Colonic mucosa (tissue), 4 donors: ENCODE data around the gene MAS1. TPM values are rescaled to one million over a fixed set of nuclear protein-coding genes. Genes with fewer than 3 reads are reported as not detected.

Experiments
- DNase-seq: peaks from one replicate; pipeline ENCODE4 v3.0.0-alpha.2; 2020
- H3K27ac ChIP-seq: fragments of 200-600 bp; one replicate; pipeline ENCODE4 v1.8.0; 2021
- H3K27me3 ChIP-seq: fragments of 200-600 bp; one replicate; pipeline ENCODE4 v1.8.0; 2021
- H3K36me3 ChIP-seq: fragments of 200-600 bp; one replicate; pipeline ENCODE4 v1.8.0; 2021
- H3K4me1 ChIP-seq: fragments of 200-600 bp; one replicate; pipeline ENCODE4 v1.8.0; 2021; ENCODE audit warnings: mild to moderate bottlenecking
- H3K4me3 ChIP-seq: fragments of 200-600 bp; one replicate; pipeline ENCODE4 v1.8.0; 2021
- H3K9ac ChIP-seq, 2 donors: one replicate each; pipeline ENCODE4 v1.7.0; 2013; ENCODE audit warnings: control low read depth in 2 of 2, low read depth in 2 of 2, low read length in 2 of 2
- H3K9me3 ChIP-seq: fragments of 200-600 bp; one replicate; pipeline ENCODE4 v1.8.0; 2021
- CTCF ChIP-seq: fragments of 200-600 bp; IDR thresholded peaks from one replicate; pipeline ENCODE4 v1.8.0; 2022; ENCODE audit warnings: antibody characterized with exemption, mild to moderate bottlenecking
- intact Hi-C: fragments of 100-400 bp; cut with DNase I; formaldehyde crosslinking; loops from one replicate; pipeline ENCODE4 v1.14.1; 2022
- total RNA-seq, 2 donors: library from RNA; stranded (reverse); fragmentation: NEBNext Ultra II Directional in 1 of 2; extraction: Animal tissue kit (Norgen Biotek cat#: 25700) in 1 of 2; gene quantifications; one replicate each; pipeline ENCODE4 v1.2.1, GENCODE V29; 2021
- donor health status: healthy.
- donor health status: DM: no; HTN: no; CAD: no.
- donor health status: DM: no; HTN: no; CAD: no.

MAS1 gene
- total RNA-seq, 2 donors from 2014 or later = not detected

GRCh38 chr6:159879856-159880255, 10.9 kb upstream of the MAS1 start:
- no peak overlapping the region for H3K4me3 ChIP-seq
- H3K27ac ChIP-seq = no peak overlapping the region
- H3K36me3 ChIP-seq = no peaks in the 10 kb centered on the region
- intact Hi-C loops = no loop called here
- DNase-seq = no peak
- no peak for TF ChIP-seq CTCF
- H3K4me1 ChIP-seq = no peaks in the 10 kb centered on the region
- no peak overlapping the region for H3K9ac ChIP-seq
- no peaks in the 10 kb centered on the region for H3K27me3 ChIP-seq
- no peaks in the 10 kb centered on the region for H3K9me3 ChIP-seq

- H3K4me1 ChIP-seq = no peaks in the 10 kb centered on the region
- H3K27me3 ChIP-seq = no peaks in the 10 kb centered on the region
- H3K4me3 ChIP-seq = no peak overlapping the region
- H3K9me3 ChIP-seq = no peaks in the 10 kb centered on the region
- DNase-seq = no peak
- intact Hi-C loops = no loop called here
- TF ChIP-seq CTCF = no peak
- no peaks in the 10 kb centered on the region for H3K36me3 ChIP-seq
- no peak overlapping the region for H3K9ac ChIP-seq
- no peak overlapping the region for H3K27ac ChIP-seq
Observed at GRCh38 chr6:159880412-159880975, 10.3 kb upstream of the MAS1 start.

- DNase-seq = no peak
- H3K27me3 ChIP-seq = no peaks in the 10 kb centered on the region
- no peaks in the 10 kb centered on the region for H3K9me3 ChIP-seq
- no peak overlapping the region for H3K27ac ChIP-seq
- H3K9ac ChIP-seq = no peak overlapping the region
- H3K4me1 ChIP-seq = no peaks in the 10 kb centered on the region
- intact Hi-C loops = no loop called here
- H3K4me3 ChIP-seq = no peak overlapping the region
- TF ChIP-seq CTCF = no peak
- H3K36me3 ChIP-seq = no peaks in the 10 kb centered on the region
Observed at GRCh38 chr6:159884720-159885119, 6.1 kb upstream of the MAS1 start.

- Histone ChIP-seq H3K4me3 (no peak overlapping the region), H3K9me3 (no peaks in the 10 kb centered on the region), H3K9ac (no peak overlapping the region), H3K27ac (no peak overlapping the region), H3K36me3 (no peaks in the 10 kb centered on the region), H3K4me1 (no peaks in the 10 kb centered on the region), H3K27me3 (no peaks in the 10 kb centered on the region)
- intact Hi-C loops = no loop called here
- no peak for TF ChIP-seq CTCF
- no peak for DNase-seq
Observed at GRCh38 chr6:159886270-159886669, 4.5 kb upstream of the MAS1 start.

DNA sequence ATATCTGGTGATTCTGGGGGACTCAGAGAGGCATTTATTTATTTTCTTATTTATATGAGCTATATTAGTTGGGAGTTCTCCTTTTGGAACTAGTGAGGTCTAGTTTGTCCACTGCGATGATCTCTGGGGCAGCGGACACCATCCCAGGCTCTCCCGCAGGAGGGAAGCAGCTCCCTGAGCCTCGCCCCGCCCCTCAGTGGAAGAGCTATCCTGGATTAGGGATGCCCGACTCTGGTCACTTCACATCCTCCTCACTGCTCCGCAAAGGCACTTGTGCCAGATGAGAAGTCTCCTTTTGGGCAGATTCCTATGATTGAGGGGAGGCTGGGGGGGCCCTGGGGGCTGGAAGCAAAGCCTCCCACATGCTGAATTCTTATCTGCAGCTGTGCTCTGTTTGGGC, 3.6 kb upstream of the MAS1 start:
- Histone ChIP-seq H3K27me3 (no peaks in the 10 kb centered on the region), H3K4me3 (no peak overlapping the region), H3K36me3 (no peaks in the 10 kb centered on the region), H3K27ac (no peak overlapping the region), H3K4me1 (no peaks in the 10 kb centered on the region), H3K9me3 (no peaks in the 10 kb centered on the region), H3K9ac (no peak overlapping the region)
- no peak for DNase-seq
- intact Hi-C loops = no loop called here
- TF ChIP-seq CTCF = no peak

DNA sequence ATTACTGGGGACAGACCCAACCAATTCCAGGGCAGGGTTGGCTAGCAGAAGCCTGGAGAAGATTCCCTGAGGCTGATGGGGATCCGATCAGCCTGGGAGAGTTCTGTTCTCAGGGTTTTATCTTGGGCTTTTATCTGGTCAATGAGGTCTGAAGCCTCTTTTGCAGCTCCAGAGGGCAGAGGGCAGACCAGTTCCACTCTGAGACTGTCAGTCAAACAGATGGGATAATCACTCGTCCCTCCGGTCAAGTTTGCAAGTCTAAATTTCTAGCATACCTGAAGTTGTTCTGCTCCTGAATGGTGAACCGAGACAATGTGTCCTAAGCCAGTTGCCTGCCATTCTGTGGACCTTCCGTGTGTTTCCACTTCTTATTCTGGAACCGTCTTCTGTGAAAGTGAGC, 3.0 kb upstream of the MAS1 start:
- H3K36me3 ChIP-seq = no peaks in the 10 kb centered on the region
- no peak for DNase-seq
- no peak overlapping the region for H3K27ac ChIP-seq
- H3K27me3 ChIP-seq = no peaks in the 10 kb centered on the region
- TF ChIP-seq CTCF = no peak
- no peak overlapping the region for H3K9ac ChIP-seq
- H3K4me3 ChIP-seq = no peak overlapping the region
- H3K4me1 ChIP-seq = no peaks in the 10 kb centered on the region
- no peaks in the 10 kb centered on the region for H3K9me3 ChIP-seq
- intact Hi-C loops = no loop called here
